ENCODE results near the gene CACNA1H. TPM values are rescaled to one million over a fixed set of nuclear protein-coding genes. Genes with fewer than 3 reads are reported as not detected.

Gene CACNA1H
- total RNA-seq, 4 donors from 2014 or later: 225 to 361 (median 259) TPM

DNA sequence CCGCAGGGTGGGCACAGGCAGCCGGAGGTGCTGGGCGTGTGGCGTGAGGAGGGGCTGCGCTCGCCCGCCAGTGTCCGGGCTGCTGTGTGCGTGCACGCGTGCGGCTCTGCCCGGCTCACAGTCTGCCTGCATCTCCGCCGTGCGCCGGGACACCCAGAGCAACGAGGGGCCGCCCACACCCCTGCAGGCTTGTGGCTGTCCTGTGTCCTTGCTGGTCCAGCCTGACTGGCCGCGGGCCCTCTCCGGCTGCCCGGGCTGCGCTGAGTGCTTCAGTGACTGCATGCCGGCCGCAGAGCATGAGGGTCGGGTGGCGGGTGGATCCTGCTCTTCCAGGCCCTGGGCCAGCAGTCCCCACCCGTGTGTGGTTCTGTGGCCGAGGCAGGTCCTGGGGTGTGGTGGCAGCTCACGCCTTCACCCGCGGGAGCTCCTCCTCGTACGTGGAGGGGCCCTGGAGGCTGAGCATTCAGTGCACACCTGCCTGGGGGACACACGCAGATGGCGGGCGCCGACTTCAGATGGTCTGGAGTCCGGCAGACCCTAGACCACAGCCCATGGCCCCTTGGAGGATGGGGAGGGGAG is 59.8 kb downstream of the CACNA1H start:
- no peak for DNase-seq (ENCODE audit: extremely low spot score)
- H3K9me3 ChIP-seq: no peaks in the 10 kb centered on the region
- peaks cover 3 to 100% (median 97%) of the 10 kb centered on the region in 4 donors for H3K36me3 ChIP-seq
- TF ChIP-seq POLR2AphosphoS5 (IDR thresholded peaks at IDR 0.05): no peak
- TF ChIP-seq, protein P1, sequence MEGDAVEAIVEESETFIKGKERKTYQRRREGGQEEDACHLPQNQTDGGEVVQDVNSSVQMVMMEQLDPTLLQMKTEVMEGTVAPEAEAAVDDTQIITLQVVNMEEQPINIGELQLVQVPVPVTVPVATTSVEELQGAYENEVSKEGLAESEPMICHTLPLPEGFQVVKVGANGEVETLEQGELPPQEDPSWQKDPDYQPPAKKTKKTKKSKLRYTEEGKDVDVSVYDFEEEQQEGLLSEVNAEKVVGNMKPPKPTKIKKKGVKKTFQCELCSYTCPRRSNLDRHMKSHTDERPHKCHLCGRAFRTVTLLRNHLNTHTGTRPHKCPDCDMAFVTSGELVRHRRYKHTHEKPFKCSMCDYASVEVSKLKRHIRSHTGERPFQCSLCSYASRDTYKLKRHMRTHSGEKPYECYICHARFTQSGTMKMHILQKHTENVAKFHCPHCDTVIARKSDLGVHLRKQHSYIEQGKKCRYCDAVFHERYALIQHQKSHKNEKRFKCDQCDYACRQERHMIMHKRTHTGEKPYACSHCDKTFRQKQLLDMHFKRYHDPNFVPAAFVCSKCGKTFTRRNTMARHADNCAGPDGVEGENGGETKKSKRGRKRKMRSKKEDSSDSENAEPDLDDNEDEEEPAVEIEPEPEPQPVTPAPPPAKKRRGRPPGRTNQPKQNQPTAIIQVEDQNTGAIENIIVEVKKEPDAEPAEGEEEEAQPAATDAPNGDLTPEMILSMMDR (IDR thresholded peaks at IDR 0.05): no peak
- no peak for TF ChIP-seq POLR2A (IDR thresholded peaks at IDR 0.05; ENCODE audit: low read depth)
- H3K27ac ChIP-seq (replicated peaks in 1 of 4): no peak overlapping the region
- intact Hi-C loops (cut with DNase I): no loop called here
- H3K4me1 ChIP-seq: no peaks in the 10 kb centered on the region
- H3K27me3 ChIP-seq: no peaks in the 10 kb centered on the region
- no peak overlapping the region for H3K4me3 ChIP-seq
- 87% methylated on average over 31 of the region's 40 CpGs for WGBS

DNA sequence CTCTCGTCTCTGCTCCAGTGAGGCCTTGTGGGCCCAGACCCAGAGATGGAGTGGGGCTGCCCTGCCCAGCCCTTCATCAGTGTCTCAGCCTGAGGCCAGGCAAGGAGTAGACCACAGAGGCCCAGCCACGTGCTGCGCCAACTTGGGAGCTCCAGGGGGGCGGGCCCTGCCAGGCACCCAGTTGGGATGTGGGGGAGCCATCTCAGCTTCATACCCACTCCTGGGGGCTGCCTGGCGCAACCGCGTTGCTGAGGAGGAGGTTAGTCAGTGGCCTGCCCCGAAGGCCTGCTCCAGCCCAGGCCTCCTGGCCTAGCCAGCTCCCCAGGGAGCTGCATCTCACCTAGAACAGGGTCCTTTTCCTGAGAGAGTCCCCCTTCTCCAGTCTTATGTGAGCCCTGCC is 60.3 kb downstream of the CACNA1H start:
- intact Hi-C loops (cut with DNase I): no loop called here
- H3K9me3 ChIP-seq: no peaks in the 10 kb centered on the region
- peaks cover 3 to 100% (median 97%) of the 10 kb centered on the region in 4 donors for H3K36me3 ChIP-seq
- no peaks in the 10 kb centered on the region for H3K27me3 ChIP-seq
- H3K4me3 ChIP-seq: no peak overlapping the region
- peak overlapping the region in 1 of 4 donors; percentile 18 for H3K27ac ChIP-seq (replicated peaks in 1 of 4)
- DNase-seq (ENCODE audit: extremely low spot score): no peak
- H3K4me1 ChIP-seq: no peaks in the 10 kb centered on the region
- WGBS: 74% methylated on average over 6 of the region's 8 CpGs
- no peak for TF ChIP-seq POLR2A (IDR thresholded peaks at IDR 0.05; ENCODE audit: low read depth)
- TF ChIP-seq EP300 (IDR thresholded peaks at IDR 0.05): no peak
- no peak for TF ChIP-seq POLR2AphosphoS5 (IDR thresholded peaks at IDR 0.05)
- TF ChIP-seq, protein P1 (IDR thresholded peaks at IDR 0.05): no peak

DNA sequence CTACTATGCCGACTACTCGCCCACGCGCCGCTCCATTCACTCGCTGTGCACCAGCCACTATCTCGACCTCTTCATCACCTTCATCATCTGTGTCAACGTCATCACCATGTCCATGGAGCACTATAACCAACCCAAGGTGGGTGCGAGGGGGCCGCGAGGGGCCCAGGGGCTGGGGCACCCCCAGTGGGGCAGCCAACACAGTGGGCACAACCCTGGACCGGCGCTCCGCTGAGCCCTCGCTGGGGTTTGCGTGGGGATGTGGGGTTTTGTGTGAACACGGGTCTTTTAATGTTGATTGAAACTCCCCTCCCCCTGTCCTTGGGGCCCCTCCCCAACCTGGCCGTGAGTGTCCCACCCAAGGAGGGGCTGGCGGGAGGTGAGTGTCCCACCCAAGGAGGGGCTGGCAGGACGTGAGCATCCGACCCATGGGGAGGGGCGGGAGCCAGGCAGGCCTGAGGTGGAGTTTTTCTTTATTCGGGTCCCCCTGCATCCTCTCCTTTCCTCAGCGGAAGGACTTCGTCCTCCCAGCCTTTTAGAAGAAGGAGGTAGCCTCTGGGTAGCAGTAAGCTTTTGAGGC is 61.0 kb downstream of the CACNA1H start:
- 81% methylated on average over 23 of the region's 25 CpGs for WGBS
- Histone ChIP-seq H3K4me1 (no peaks in the 10 kb centered on the region), H3K9me3 (no peaks in the 10 kb centered on the region), H3K27me3 (no peaks in the 10 kb centered on the region), H3K36me3 (peaks cover 3 to 100% (median 97%) of the 10 kb centered on the region in 4 donors), H3K4me3 (no peak overlapping the region), H3K27ac (replicated peaks in 1 of 4) (no peak overlapping the region)
- no peak for TF ChIP-seq EP300 (IDR thresholded peaks at IDR 0.05)
- no peak for TF ChIP-seq POLR2AphosphoS5 (IDR thresholded peaks at IDR 0.05)
- intact Hi-C loops (cut with DNase I): no loop called here
- DNase-seq (ENCODE audit: extremely low spot score): no peak

DNA sequence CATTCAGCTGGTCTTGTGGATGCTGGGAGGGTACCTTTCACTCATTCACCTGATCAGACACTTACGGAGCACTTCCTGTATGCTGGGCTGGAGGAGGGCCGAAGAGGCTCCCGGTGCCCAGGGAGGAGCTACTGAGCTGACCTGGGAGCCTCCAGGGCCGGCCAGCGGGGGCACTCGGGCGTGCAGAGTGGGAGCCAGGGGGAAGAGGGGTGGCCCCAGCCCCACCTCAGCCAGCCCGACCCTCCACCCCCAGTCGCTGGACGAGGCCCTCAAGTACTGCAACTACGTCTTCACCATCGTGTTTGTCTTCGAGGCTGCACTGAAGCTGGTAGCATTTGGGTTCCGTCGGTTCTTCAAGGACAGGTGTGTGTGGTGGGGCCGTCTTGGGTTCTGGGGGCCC is 61.8 kb downstream of the CACNA1H start:
- no peak for DNase-seq (ENCODE audit: extremely low spot score)
- Histone ChIP-seq H3K4me1 (no peaks in the 10 kb centered on the region), H3K9me3 (no peaks in the 10 kb centered on the region), H3K36me3 (peaks cover 3 to 100% (median 95%) of the 10 kb centered on the region in 4 donors), H3K4me3 (no peak overlapping the region), H3K27me3 (no peaks in the 10 kb centered on the region), H3K27ac (replicated peaks in 1 of 4) (no peak overlapping the region)
- intact Hi-C loops (cut with DNase I): no loop called here
- TF ChIP-seq POLR2A (IDR thresholded peaks at IDR 0.05; ENCODE audit: low read depth) (no peak), EP300 (IDR thresholded peaks at IDR 0.05) (no peak), POLR2AphosphoS5 (IDR thresholded peaks at IDR 0.05) (no peak)
- TF ChIP-seq, protein P1 (IDR thresholded peaks at IDR 0.05): no peak
- WGBS: 72% methylated on average over 16 of the region's 16 CpGs

DNA sequence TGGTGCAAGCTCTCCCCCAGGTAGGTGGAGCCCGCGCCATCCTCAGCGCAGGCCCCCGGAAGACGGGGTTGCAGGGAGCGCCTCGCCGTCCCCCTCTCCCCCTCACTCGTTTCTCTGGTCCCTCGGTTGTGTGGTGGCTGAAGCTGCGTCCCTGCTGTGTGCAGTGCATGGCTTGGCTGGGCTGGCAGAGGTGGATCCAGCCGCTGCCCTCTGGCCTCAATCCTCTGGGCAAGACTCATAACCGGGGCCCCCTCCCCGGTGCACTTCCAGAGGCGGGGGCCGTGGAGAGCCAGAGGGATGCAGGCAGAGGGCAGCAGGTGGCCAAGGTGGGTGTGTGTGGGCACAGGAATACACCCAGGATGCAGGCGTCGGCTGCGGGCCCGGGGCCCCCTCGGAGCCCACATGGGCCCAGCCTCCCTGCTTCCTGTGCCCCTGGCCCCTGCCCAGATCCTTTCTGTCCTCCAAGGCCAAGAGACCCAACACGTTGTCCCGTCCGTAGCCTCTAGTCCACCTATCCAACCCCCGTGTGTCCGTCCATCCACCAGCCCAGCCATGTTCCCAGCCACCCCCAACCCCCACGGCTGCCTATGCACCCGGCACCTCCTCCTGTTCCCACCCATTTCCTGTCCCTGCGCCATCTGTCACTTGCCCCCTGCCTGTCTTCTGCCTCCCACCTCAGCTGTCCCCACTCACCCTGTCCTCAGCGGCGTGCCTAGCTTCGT is 62.8 kb downstream of the CACNA1H start:
- TF ChIP-seq EP300 (IDR thresholded peaks at IDR 0.05): no peak
- no peak for TF ChIP-seq POLR2AphosphoS5 (IDR thresholded peaks at IDR 0.05)
- TF ChIP-seq, protein P1 (IDR thresholded peaks at IDR 0.05): no peak
- no peak for TF ChIP-seq POLR2A (IDR thresholded peaks at IDR 0.05; ENCODE audit: low read depth)
- Histone ChIP-seq H3K4me3 (no peak overlapping the region), H3K27me3 (no peaks in the 10 kb centered on the region), H3K4me1 (peaks cover 0 to 3% (median 1%) of the 10 kb centered on the region in 4 donors), H3K27ac (replicated peaks in 1 of 4) (no peak overlapping the region), H3K36me3 (peaks cover 3 to 100% (median 96%) of the 10 kb centered on the region in 4 donors), H3K9me3 (no peaks in the 10 kb centered on the region)
- intact Hi-C loops (cut with DNase I): no loop called here
- no peak for DNase-seq (ENCODE audit: extremely low spot score)
- WGBS: 77% methylated on average over 11 of the region's 32 CpGs
